Endothelial cell of umbilical vein (primary cell): Measurements from ENCODE around the gene ZNF560. TPM values are rescaled to one million over a fixed set of nuclear protein-coding genes. Genes with fewer than 3 reads are reported as not detected.

Experiments
- BruUV-seq: library from RNA; stranded (reverse); fragments of 400-500 nt; replicated peaks from 2 replicates; lab custom pipeline; 2021; lab: Mats Ljungman, UMichigan
- CTCF ChIA-PET: fragments of 300-600, 350-600 bp; sonication (Branson Sonifier 250); formaldehyde crosslinking; loops from one replicate; lab custom pipeline; 2021; ENCODE audit warnings: antibody characterized with exemption, inconsistent platforms; lab: Charles Lee
- POLR2A ChIA-PET: fragments of 300-600, 350-600 bp; sonication (Branson Sonifier 250); formaldehyde crosslinking; loops from one replicate; lab custom pipeline; 2021; ENCODE audit warnings: antibody characterized with exemption, inconsistent platforms; lab: Charles Lee
- DNase-seq: peaks from one replicate; pipeline ENCODE4 v3.0.0-alpha.2; 2011; ENCODE audit warnings: low read depth, low spot score
- FAIRE-seq: peaks from 2 replicates; lab custom pipeline; 2011; peaks lifted over from hg19 to GRCh38; lab: Jason Lieb, UNC
- H2AFZ ChIP-seq: 2 replicates; pipeline ENCODE4 v1.6.0; 2012; ENCODE audit warnings: low read depth, low read length, control low read depth, inconsistent platforms
- H3K27ac ChIP-seq: 2 replicates; pipeline ENCODE4 v1.5.1; 2011; ENCODE audit warnings: low read depth, mild to moderate bottlenecking, control low read depth, low read length, moderate library complexity; ENCODE audit not compliant: insufficient read depth
- H3K27me3 ChIP-seq, 2 experiments: 2 replicates each; pipeline versions ENCODE4 v1.6.0 to v1.6.1; 2011; ENCODE audit warnings: low read length in 2 of 2, mixed read lengths in 1 of 2; ENCODE audit not compliant: control insufficient read depth in 2 of 2, insufficient read depth in 2 of 2
- H3K36me3 ChIP-seq, 2 experiments: 2 replicates in 1 of 2; 3 replicates in 1 of 2; pipeline ENCODE4 v1.5.1; 2011; ENCODE audit warnings: low read length in 2 of 2, mild to moderate bottlenecking in 1 of 2, moderate library complexity in 1 of 2; ENCODE audit not compliant: control insufficient read depth in 2 of 2, insufficient read depth in 2 of 2; ENCODE audit errors: extremely low read depth in 1 of 2
- H3K4me1 ChIP-seq: 3 replicates; pipeline ENCODE4 v1.5.1; 2011; ENCODE audit warnings: mild to moderate bottlenecking, low read length; ENCODE audit not compliant: control insufficient read depth, insufficient read depth; ENCODE audit errors: extremely low read depth
- H3K4me2 ChIP-seq: 2 replicates; pipeline ENCODE4 v1.6.1; 2011; ENCODE audit warnings: low read length, control low read depth, mixed read lengths; ENCODE audit not compliant: insufficient read depth
- H3K4me3 ChIP-seq, 3 experiments: fragments of 200-600 bp in 1 of 3; sonication (generic), shearing (Covaris generic) in 1 of 3; replicated peaks in 1 of 3; 2 replicates each; pipeline ENCODE4 v1.5.1; 2011 to 2016; ENCODE audit warnings: control low read depth in 3 of 3, low read length in 3 of 3, mild to moderate bottlenecking in 2 of 3, inconsistent platforms in 1 of 3, low read depth in 1 of 3, moderate library complexity in 1 of 3; ENCODE audit not compliant: insufficient read depth in 1 of 3
- H3K79me2 ChIP-seq: 2 replicates; pipeline ENCODE4 v1.6.0; 2012; ENCODE audit warnings: low read length, inconsistent platforms; ENCODE audit not compliant: control insufficient read depth, insufficient read depth
- H3K9ac ChIP-seq: replicated peaks from 2 replicates; pipeline ENCODE3; 2011; ENCODE audit warnings: low read length, control low read depth; ENCODE audit not compliant: insufficient read depth; ENCODE audit errors: extremely low read depth
- H3K9me1 ChIP-seq: replicated peaks from 3 replicates; pipeline ENCODE4 v1.6.0; 2011; ENCODE audit warnings: mild to moderate bottlenecking, low read length; ENCODE audit not compliant: control insufficient read depth, insufficient read depth; ENCODE audit errors: extremely low read depth
- H3K9me3 ChIP-seq: replicated peaks from 2 replicates; pipeline ENCODE4 v1.5.1; 2012; ENCODE audit warnings: low read length, inconsistent platforms; ENCODE audit not compliant: control insufficient read depth, insufficient read depth
- H4K20me1 ChIP-seq: replicated peaks from 2 replicates; pipeline ENCODE3; 2011; ENCODE audit warnings: mild to moderate bottlenecking, low read length; ENCODE audit not compliant: control insufficient read depth, insufficient read depth; ENCODE audit errors: extremely low read depth
- EZH2 ChIP-seq: IDR thresholded peaks from 2 replicates; pipeline ENCODE4 v1.6.1; 2012; ENCODE audit warnings: borderline replicate concordance, low read depth, mild to moderate bottlenecking, moderate library complexity, low read length, inconsistent platforms; ENCODE audit not compliant: severe bottlenecking
- GATA2 ChIP-seq: IDR thresholded peaks from 2 replicates; pipeline ENCODE4 v1.7.0; 2011; ENCODE audit warnings: low read depth, mild to moderate bottlenecking, moderate library complexity, mixed read lengths, low read length; ENCODE audit not compliant: insufficient read length, insufficient read depth
- MYC ChIP-seq: IDR thresholded peaks from one replicate; pipeline ENCODE4 v1.6.1; 2011; ENCODE audit warnings: mild to moderate bottlenecking, low read depth, low read length
- POLR2A ChIP-seq: IDR thresholded peaks from 2 replicates; pipeline ENCODE4 v1.6.1; 2012; ENCODE audit warnings: low read depth, mild to moderate bottlenecking, control low read depth, low read length
- POLR2AphosphoS5 ChIP-seq: IDR thresholded peaks from 2 replicates; pipeline ENCODE4 v1.6.1; 2012; ENCODE audit warnings: low read depth, mild to moderate bottlenecking, control low read depth, low read length, moderate library complexity; ENCODE audit not compliant: insufficient read depth
- dilution Hi-C: fragments of 300-500 bp; cut with MboI; formaldehyde crosslinking; loops from one replicate; pipeline ENCODE4 v1.15.0; 2019; ENCODE audit warnings: low sequenced_read_pairs; ENCODE audit not compliant: extremely low pct_ligation_motif_present
- intact Hi-C: fragments of 100-400 bp; cut with micrococcal nuclease; formaldehyde crosslinking; loops from one replicate; pipeline ENCODE4 v1.10.0; 2022
- polyA plus RNA-seq, 4 experiments: library from polyadenylated mRNA; depleted of rRNA in 3 of 4; stranded (reverse) in 3 of 4; unstranded in 1 of 4; fragments of >200 nt; gene quantifications; 2 replicates each; pipeline versions ENCODE4 v1.2.1 to v1.2.3, GENCODE V29; 2011 to 2012; ENCODE audit warnings: missing spikeins in 1 of 4
- total RNA-seq: library from RNA; stranded (reverse); gene quantifications from 2 replicates; pipeline ENCODE4 v1.2.3, GENCODE V29; 2021

ZNF560 gene
- total and polyA plus RNA-seq, 2 donors (not counting 3 experiments of a cell fraction or from before 2014, with no cell fraction given) = 0.06 TPM; not detected in 1

DNA sequence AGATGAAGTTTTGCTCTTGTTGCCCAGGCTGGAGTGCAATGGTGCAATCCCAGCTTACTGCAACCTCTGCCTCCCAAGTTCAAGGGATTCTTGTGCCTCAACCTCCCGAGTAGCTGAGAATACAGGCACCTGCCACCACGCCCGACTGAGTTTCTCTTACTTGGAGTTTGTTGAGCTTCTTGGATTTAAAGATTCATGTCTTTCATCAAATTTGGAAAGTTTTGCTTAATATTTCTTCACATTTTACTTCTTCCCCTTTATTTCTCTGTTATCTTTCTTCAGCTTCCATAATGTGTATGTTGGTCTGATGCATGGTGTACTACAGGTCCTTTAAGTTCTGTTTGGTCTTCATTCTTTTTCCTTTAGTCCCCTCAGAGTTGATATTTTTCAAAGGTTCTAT lies 8.9 kb upstream of the ZNF560 start:
- H3K27ac ChIP-seq = no peak overlapping the region
- intact Hi-C loops (no loop called here), dilution Hi-C loops (no loop called here)
- DNase-seq = no peak
- ChIA-PET CTCF (no interaction called here), POLR2A (no interaction called here)
- no peak for FAIRE-seq
- peaks cover 4% of the 10 kb centered on the region for H3K9me3 ChIP-seq
- BruUV-seq = no TSS peak
- H3K4me2 ChIP-seq = no peak overlapping the region
- no peaks in the 10 kb centered on the region for H3K79me2 ChIP-seq
- TF ChIP-seq GATA2 (no peak), POLR2A (no peak), POLR2AphosphoS5 (no peak), MYC (no peak)
- no peak overlapping the region for H3K4me3 ChIP-seq
- no peak overlapping the region for H3K9ac ChIP-seq
- no peak overlapping the region for H2AFZ ChIP-seq
- H3K9me1 ChIP-seq = no peaks in the 10 kb centered on the region
- H4K20me1 ChIP-seq = no peaks in the 10 kb centered on the region
- H3K36me3 ChIP-seq = no peaks in the 10 kb centered on the region
- no peaks in the 10 kb centered on the region for H3K27me3 ChIP-seq
- no peaks in the 10 kb centered on the region for H3K4me1 ChIP-seq

- no peaks in the 10 kb centered on the region for H4K20me1 ChIP-seq
- no peak for DNase-seq
- intact Hi-C loops (no loop called here), dilution Hi-C loops (no loop called here)
- no peak for FAIRE-seq
- no peak overlapping the region for H2AFZ ChIP-seq
- no peaks in the 10 kb centered on the region for H3K36me3 ChIP-seq
- H3K4me3 ChIP-seq = no peak overlapping the region
- H3K4me1 ChIP-seq = no peaks in the 10 kb centered on the region
- POLR2A ChIA-PET = no interaction called here
- no peaks in the 10 kb centered on the region for H3K79me2 ChIP-seq
- H3K27me3 ChIP-seq = no peaks in the 10 kb centered on the region
- no peak overlapping the region for H3K9ac ChIP-seq
- no peak overlapping the region for H3K4me2 ChIP-seq
- BruUV-seq = no TSS peak
- TF ChIP-seq MYC = no peak
- TF ChIP-seq EZH2 = no peak
- CTCF ChIA-PET = no interaction called here
- H3K9me1 ChIP-seq = no peaks in the 10 kb centered on the region
- H3K27ac ChIP-seq = no peak overlapping the region
- no peaks in the 10 kb centered on the region for H3K9me3 ChIP-seq
Observed at GRCh38 chr19:9500796-9501195, 2.4 kb upstream of the ZNF560 start.
